H1 (cell line): ENCODE data around the gene REPIN1. TPM values are rescaled to one million over a fixed set of nuclear protein-coding genes. Genes with fewer than 3 reads are reported as not detected.

ENCODE experiments used
- CTCF ChIA-PET: fragments of 300-600 bp; sonication (Branson Sonifier 250); formaldehyde crosslinking; loops from one replicate; lab custom pipeline; 2021; ENCODE audit not compliant: partially characterized antibody; lab: Charles Lee
- POLR2A ChIA-PET: fragments of 300-600 bp; sonication (Branson Sonifier 250); formaldehyde crosslinking; loops from one replicate; lab custom pipeline; 2021; ENCODE audit warnings: inconsistent platforms; ENCODE audit not compliant: partially characterized antibody; lab: Charles Lee
- DNase-seq, 2 experiments: peaks; one replicate each; pipeline versions ENCODE4 v3.0.0 to v3.0.0-alpha.2; 2010 to 2022; ENCODE audit warnings: low spot score in 2 of 2, low read depth in 1 of 2, mixed read lengths in 1 of 2
- FAIRE-seq: peaks from 2 replicates; lab custom pipeline; 2011; peaks lifted over from hg19 to GRCh38; lab: Jason Lieb, UNC
- H2AFZ ChIP-seq: 2 replicates; pipeline ENCODE4 v1.8.1; 2012; ENCODE audit warnings: low read length, inconsistent platforms
- H2AK5ac ChIP-seq: 2 replicates; pipeline ENCODE4 v1.6.1; 2013; ENCODE audit warnings: low read depth, low read length
- H2BK120ac ChIP-seq: replicated peaks from 2 replicates; pipeline ENCODE3; 2013; ENCODE audit warnings: low read depth, low read length, inconsistent platforms
- H2BK12ac ChIP-seq: 2 replicates; pipeline ENCODE4 v1.6.1; 2013; ENCODE audit warnings: low read depth, low read length
- H2BK15ac ChIP-seq: 2 replicates; pipeline ENCODE4 v1.6.1; 2013; ENCODE audit warnings: low read length
- H2BK20ac ChIP-seq: 2 replicates; pipeline ENCODE4 v1.6.1; 2013; ENCODE audit warnings: low read length
- H2BK5ac ChIP-seq: 2 replicates; pipeline ENCODE4 v1.6.1; 2013; ENCODE audit warnings: low read depth, low read length
- H3K14ac ChIP-seq: 2 replicates; pipeline ENCODE4 v1.6.1; 2013; ENCODE audit warnings: inconsistent platforms; ENCODE audit not compliant: insufficient read length
- H3K18ac ChIP-seq: 2 replicates; pipeline ENCODE4 v1.6.1; 2013; ENCODE audit warnings: low read length; ENCODE audit errors: extremely low read depth
- H3K23ac ChIP-seq: 2 replicates; pipeline ENCODE4 v1.6.1; 2013; ENCODE audit warnings: inconsistent platforms; ENCODE audit not compliant: insufficient read length
- H3K23me2 ChIP-seq: 2 replicates; pipeline ENCODE4 v1.6.1; 2013; ENCODE audit warnings: low read depth, low read length
- H3K27ac ChIP-seq: 2 replicates; pipeline ENCODE4 v1.6.1; 2011; ENCODE audit warnings: low read depth, low read length, inconsistent platforms
- H3K27me3 ChIP-seq, 4 experiments: replicated peaks in 1 of 4; 1 replicate in 1 of 4; 2 replicates in 3 of 4; pipeline versions ENCODE4 v1.6.1 to v1.8.1; 2011 to 2013; ENCODE audit warnings: low read length in 3 of 4, mild to moderate bottlenecking in 3 of 4, inconsistent platforms in 2 of 4, mixed read lengths in 2 of 4, moderate library complexity in 1 of 4; ENCODE audit not compliant: control insufficient read depth in 3 of 4, insufficient read depth in 3 of 4; ENCODE audit errors: extremely low read depth in 1 of 4
- H3K36me3 ChIP-seq, 4 experiments: 2 replicates each; pipeline versions ENCODE4 v1.6.1 to v1.8.1; 2011 to 2013; ENCODE audit warnings: mild to moderate bottlenecking in 4 of 4, low read length in 3 of 4, moderate library complexity in 2 of 4, control low read depth in 1 of 4, inconsistent platforms in 1 of 4; ENCODE audit not compliant: insufficient read depth in 4 of 4, control insufficient read depth in 2 of 4
- H3K4ac ChIP-seq: replicated peaks from 2 replicates; pipeline ENCODE3; 2013; ENCODE audit warnings: low read length, low read depth, mixed read lengths, inconsistent platforms; ENCODE audit not compliant: insufficient read length
- H3K4me1 ChIP-seq, 4 experiments: replicated peaks in 1 of 4; 1 replicate in 1 of 4; 2 replicates in 3 of 4; pipeline versions ENCODE4 v1.6.1 to v1.8.1; 2011 to 2013; ENCODE audit warnings: low read length in 3 of 4, inconsistent platforms in 2 of 4, mixed read lengths in 1 of 4; ENCODE audit not compliant: insufficient read depth in 4 of 4, control insufficient read depth in 3 of 4
- H3K4me2 ChIP-seq, 2 experiments: 2 replicates each; pipeline versions ENCODE4 v1.6.1 to v1.8.1; 2011 to 2013; ENCODE audit warnings: low read depth in 2 of 2, low read length in 2 of 2, control low read depth in 1 of 2, inconsistent platforms in 1 of 2, mild to moderate bottlenecking in 1 of 2; ENCODE audit not compliant: insufficient read depth in 1 of 2
- H3K4me3 ChIP-seq, 4 experiments: fragments of 200-600, 300-600 bp in 1 of 4; sonication (generic), shearing (Covaris generic), sonication (Bioruptor Twin) in 1 of 4; 2 replicates each; pipeline versions ENCODE4 v1.5.1 to v1.8.1; 2011 to 2016; ENCODE audit warnings: low read length in 4 of 4, low read depth in 3 of 4, control low read depth in 2 of 4, inconsistent platforms in 2 of 4, mild to moderate bottlenecking in 2 of 4, mixed read lengths in 1 of 4, moderate library complexity in 1 of 4; ENCODE audit not compliant: insufficient read depth in 2 of 4; ENCODE audit errors: extremely low read depth in 1 of 4
- H3K56ac ChIP-seq: replicated peaks from 2 replicates; pipeline ENCODE3; 2013; ENCODE audit warnings: low read depth, mild to moderate bottlenecking, mixed read lengths, low read length, inconsistent platforms; ENCODE audit not compliant: insufficient read length
- H3K79me1 ChIP-seq: 2 replicates; pipeline ENCODE4 v1.6.1; 2013; ENCODE audit warnings: low read depth, low read length, control low read depth
- H3K79me2 ChIP-seq, 2 experiments: 2 replicates each; pipeline versions ENCODE4 v1.6.1 to v1.8.1; 2012 to 2013; ENCODE audit warnings: low read length in 2 of 2, mild to moderate bottlenecking in 2 of 2, inconsistent platforms in 1 of 2; ENCODE audit not compliant: insufficient read depth in 2 of 2, control insufficient read depth in 1 of 2
- H3K9ac ChIP-seq, 4 experiments: replicated peaks in 1 of 4; 1 replicate in 1 of 4; 2 replicates in 3 of 4; pipeline versions ENCODE4 v1.6.1 to v1.8.1; 2011 to 2013; ENCODE audit warnings: low read depth in 3 of 4, low read length in 3 of 4, control low read depth in 2 of 4, mild to moderate bottlenecking in 2 of 4, moderate library complexity in 2 of 4, inconsistent platforms in 1 of 4; ENCODE audit errors: extremely low read depth in 1 of 4
- H3K9me3 ChIP-seq, 2 experiments: 2 replicates each; pipeline versions ENCODE4 v1.6.1 to v1.8.1; 2012 to 2013; ENCODE audit warnings: mild to moderate bottlenecking in 2 of 2, moderate library complexity in 2 of 2, control low read depth in 1 of 2, inconsistent platforms in 1 of 2, low read depth in 1 of 2, low read length in 1 of 2, mixed read lengths in 1 of 2; ENCODE audit not compliant: insufficient read depth in 2 of 2
- H4K20me1 ChIP-seq, 2 experiments: replicated peaks in 1 of 2; 2 replicates each; pipeline versions ENCODE3 to v1.8.1; 2011 to 2013; ENCODE audit warnings: inconsistent platforms in 2 of 2, low read length in 2 of 2, mild to moderate bottlenecking in 1 of 2; ENCODE audit not compliant: insufficient read depth in 2 of 2, control insufficient read depth in 1 of 2
- H4K5ac ChIP-seq: 2 replicates; pipeline ENCODE4 v1.6.1; 2013; ENCODE audit warnings: low read length, low read depth, mixed read lengths, inconsistent platforms; ENCODE audit not compliant: insufficient read length
- H4K8ac ChIP-seq: 2 replicates; pipeline ENCODE4 v1.8.0; 2013; ENCODE audit warnings: mild to moderate bottlenecking, moderate library complexity, low read length, inconsistent platforms; ENCODE audit not compliant: insufficient read depth; ENCODE audit errors: extremely low read depth
- H4K91ac ChIP-seq: replicated peaks from 2 replicates; pipeline ENCODE3; 2013; ENCODE audit warnings: low read length, mixed read lengths, inconsistent platforms; ENCODE audit not compliant: insufficient read length
- CBX5 ChIP-seq: fragments of 300-800, 300-1000 bp; sonication (generic); IDR thresholded peaks from 2 replicates; pipeline ENCODE4 v1.7.1; 2016; ENCODE audit warnings: antibody characterized with exemption, low read length, low read depth
- JUN ChIP-seq: IDR thresholded peaks from 2 replicates; pipeline ENCODE4 v1.6.1; 2011; ENCODE audit warnings: low read depth, mild to moderate bottlenecking, improper control_type of control experiment, low read length
- MAFK ChIP-seq: IDR thresholded peaks from 2 replicates; pipeline ENCODE4 v1.6.1; 2012; ENCODE audit warnings: low read depth, mild to moderate bottlenecking, improper control_type of control experiment, low read length
- RBBP5 ChIP-seq: IDR thresholded peaks from 2 replicates; pipeline ENCODE4 v1.7.1; 2012; ENCODE audit warnings: low read depth, mild to moderate bottlenecking, inconsistent platforms, low read length, moderate library complexity, borderline replicate concordance
- WGBS, 2 experiments: shearing (Covaris generic) in 1 of 2; methylation state at CpG; one replicate each; pipeline versions ENCODE4 v1.1.6 to v1.1.7; 2013 to 2015; ENCODE audit warnings: low lambda C conversion rate in 2 of 2, mixed read lengths in 2 of 2, inconsistent platforms in 1 of 2, low coverage in 1 of 2, missing lambda C conversion rate in 1 of 2; ENCODE audit not compliant: insufficient replicate concordance in 2 of 2, insufficient coverage in 1 of 2, insufficient read length in 1 of 2; ENCODE audit errors: extremely low coverage in 1 of 2, missing lambda C conversion rate in 1 of 2; 5-methylcytosine and 5-hydroxymethylcytosine counted together
- polyA plus RNA-seq, 7 experiments: library from polyadenylated mRNA; depleted of rRNA in 3 of 7; stranded (reverse) in 5 of 7; unstranded in 2 of 7; fragments of >200 nt in 5 of 7; fragments of 200-250 nt in 2 of 7; gene quantifications; 1 replicate in 5 of 7; 2 replicates in 1 of 7; 4 replicates in 1 of 7; pipeline versions ENCODE4 v1.2.1 to v1.2.3, GENCODE V29; 2011 to 2013; ENCODE audit warnings: missing spikeins in 2 of 7, mixed read lengths in 2 of 7
- total RNA-seq: library from RNA; stranded (reverse); fragmentation: NEBNext Ultra II Directional; extraction: Animal tissue kit (Norgen Biotek cat#: 25700); gene quantifications from 2 replicates; pipeline ENCODE4 v1.2.1, GENCODE V29; 2021

Gene REPIN1
- total and polyA plus RNA-seq, 2 of the 8 experiments (the other 6 are each of a cell fraction or from before 2014, with no cell fraction given), result 98.6 to 125 TPM

DNA sequence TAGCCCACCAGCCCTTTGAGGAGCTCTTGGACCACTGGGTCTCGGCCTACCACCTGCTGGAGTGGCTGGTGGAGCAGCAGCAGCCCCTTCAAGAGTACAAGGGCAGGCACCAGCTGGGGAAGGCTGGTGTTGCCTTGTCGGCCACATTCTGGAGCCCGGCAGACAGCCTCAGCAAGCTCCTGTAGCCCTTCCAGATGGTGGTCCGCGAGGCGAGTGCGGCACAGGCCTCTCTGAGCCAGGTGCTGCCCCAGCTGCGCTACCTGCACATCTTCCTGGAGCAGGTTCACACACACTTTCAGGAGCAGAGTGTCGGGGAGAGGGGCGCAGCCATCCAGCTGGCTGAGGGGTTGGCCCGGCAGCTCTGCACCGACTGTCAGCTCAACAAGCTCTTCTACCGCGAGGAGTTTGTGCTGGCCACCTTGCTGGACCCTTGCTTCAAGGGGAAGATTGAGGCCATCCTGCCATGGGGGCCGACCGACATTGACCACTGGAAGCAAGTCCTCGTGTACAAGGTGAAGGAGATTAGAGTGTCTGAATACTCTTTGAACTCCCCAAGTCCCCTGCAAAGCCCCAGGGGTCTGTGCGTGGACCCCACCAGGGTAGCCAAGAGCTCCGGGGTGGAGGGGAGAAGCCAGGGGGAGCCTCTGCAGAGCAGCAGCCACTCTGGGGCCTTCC is 38.3 kb upstream of the REPIN1 start:
- Histone ChIP-seq H4K91ac (peak overlapping the region; percentile 96), H3K9me3 (no peaks in the 10 kb centered on the region), H3K14ac (no peak overlapping the region), H2AFZ (no peak overlapping the region), H2AK5ac (peak overlapping the region; percentile 69; the same call in 1 of the 2 replicates), H3K4ac (peak overlapping the region; percentile 41), H3K27me3 (0 out of 7 replicates have a peak, but pooled peaks cover 0 to 2% (median 0%) of the 10 kb centered on the region in 4 experiments), H3K4me2 (peak overlapping the region in 1 of 2 experiments; percentile 56; a peak in 2 of 4 replicates), H3K4me1 (peaks cover 11 to 31% (median 21%) of the 10 kb centered on the region in 4 experiments), H3K56ac (no peak overlapping the region), H3K4me3 (no peak overlapping the region), H3K27ac (peak overlapping the region; percentile 32; the same call in 1 of the 2 replicates), H3K18ac (peak overlapping the region; percentile 97), H3K23me2 (no peaks in the 10 kb centered on the region), H3K79me2 (peaks cover 0 to 7% of the 10 kb centered on the region in 2 experiments; a peak in 1 of 4 replicates), H4K20me1 (no peaks in the 10 kb centered on the region), H3K36me3 (peaks cover 5 to 12% (median 8%) of the 10 kb centered on the region in 4 experiments; a peak in 7 of 8 replicates), H2BK12ac (peak overlapping the region; percentile 98; the same call in 1 of the 2 replicates), H2BK5ac (peak overlapping the region; percentile 96), H2BK20ac (peak overlapping the region; percentile 93), H3K79me1 (peaks cover 2% of the 10 kb centered on the region; the same call in 1 of the 2 replicates), H3K9ac (no peak overlapping the region), H4K5ac (peak overlapping the region; percentile 56), H4K8ac (no peak overlapping the region; the same call in 1 of the 2 replicates), H2BK15ac (peak overlapping the region; percentile 88; the same call in 1 of the 2 replicates), H2BK120ac (peak overlapping the region; percentile 79), H3K23ac (no peak overlapping the region)
- ChIA-PET POLR2A (interaction anchor here (0.7 to 2.3 kb wide), 15 partner anchors 9 to 101 kb away, joined by 3 to 22 read pairs (median 6); partner anchors contain the start of genes RARRES2 and REPIN1), CTCF (interaction anchor here (0.6 to 1.9 kb wide), 6 partner anchors 9 to 92 kb away, joined by 3 to 8 read pairs (median 4); no protein-coding TSS in a partner anchor)
- FAIRE-seq (no peak), DNase-seq (no peak)
- whole genome bisulfite sequencing, 2 experiments, result 94% methylated on average over 19 of the region's 19 CpGs; no CpG with 5 or more reads in 1 of the 2 experiments
- TF ChIP-seq RBBP5 (no peak), MAFK (no peak), JUN (no peak), CBX5 (no peak)
